Measurements from ENCODE around the gene STAT5A. TPM values are rescaled to one million over a fixed set of nuclear protein-coding genes. Genes with fewer than 3 reads are reported as not detected.
A peak's percentile ranks its signal among the peaks of the same experiment; 100 is the strongest.

STAT5A gene
- total RNA-seq, 4 donors from 2014 or later: 31.9 to 46.1 (median 34.0) TPM

GRCh38 chr17:42246515-42246914 lies 41.8 kb upstream of the STAT5A start:
- H3K36me3 ChIP-seq: no peaks in the 10 kb centered on the region
- peak overlapping the region in 1 of 3 donors; percentile 34 for H3K27ac ChIP-seq
- no peaks in the 10 kb centered on the region for H3K27me3 ChIP-seq
- 84 to 88% methylated on average over 7 of the region's 7 CpGs for WGBS, 2 donors
- intact Hi-C loops (cut with DNase I): no loop called here
- DNase-seq: no peak
- H3K4me1 ChIP-seq: peaks cover 14 to 32% of the 10 kb centered on the region in 2 donors
- TF ChIP-seq CTCF (IDR thresholded peaks at IDR 0.05) (no peak), POLR2A (IDR thresholded peaks at IDR 0.05) (no peak)
- no peak overlapping the region for H3K4me3 ChIP-seq (replicated peaks in 1 of 3)
- no peaks in the 10 kb centered on the region for H3K9me3 ChIP-seq

- Histone ChIP-seq H3K4me3 (replicated peaks in 1 of 3) (no peak overlapping the region), H3K4me1 (peaks cover 14 to 27% of the 10 kb centered on the region in 2 donors), H3K9me3 (no peaks in the 10 kb centered on the region), H3K27me3 (no peaks in the 10 kb centered on the region), H3K36me3 (no peaks in the 10 kb centered on the region), H3K27ac (peak overlapping the region in 2 of 3 donors; percentile 71 to 88)
- no peak for DNase-seq
- no peak for TF ChIP-seq CTCF (IDR thresholded peaks at IDR 0.05)
- TF ChIP-seq POLR2A (IDR thresholded peaks at IDR 0.05): no peak
- WGBS, 2 donors: 97% methylated on average over 5 of the region's 5 CpGs
- intact Hi-C loops (cut with DNase I): no loop called here
Observed at GRCh38 chr17:42247734-42248133, 40.6 kb upstream of the STAT5A start.

GRCh38 chr17:42248351-42249179 lies 39.7 kb upstream of the STAT5A start:
- DNase-seq: peak; percentile 78 to 83
- H3K4me1 ChIP-seq: peaks cover 9 to 20% of the 10 kb centered on the region in 2 donors
- no peaks in the 10 kb centered on the region for H3K9me3 ChIP-seq
- intact Hi-C loops (cut with DNase I): no loop called here
- peak overlapping the region in 1 of 3 donors; percentile 10 for H3K4me3 ChIP-seq (replicated peaks in 1 of 3)
- no peaks in the 10 kb centered on the region for H3K27me3 ChIP-seq
- no peaks in the 10 kb centered on the region for H3K36me3 ChIP-seq
- TF ChIP-seq POLR2A (IDR thresholded peaks at IDR 0.05): peak in 1 of 2 donors; percentile 74
- no peak for TF ChIP-seq CTCF (IDR thresholded peaks at IDR 0.05)
- peak overlapping the region; percentile 71 to 93 (median 88) for H3K27ac ChIP-seq
- 9 to 10% methylated on average over 13 of the region's 13 CpGs for WGBS, 2 donors

GRCh38 chr17:42249681-42250446 lies 38.4 kb upstream of the STAT5A start:
- no peak for DNase-seq
- Histone ChIP-seq H3K9me3 (no peaks in the 10 kb centered on the region), H3K27me3 (no peaks in the 10 kb centered on the region), H3K4me3 (replicated peaks in 1 of 3) (no peak overlapping the region), H3K4me1 (peaks cover 14 to 21% of the 10 kb centered on the region in 2 donors), H3K36me3 (no peaks in the 10 kb centered on the region), H3K27ac (peak overlapping the region in 2 of 3 donors; percentile 71 to 88)
- intact Hi-C loops (cut with DNase I): no loop called here
- TF ChIP-seq CTCF (IDR thresholded peaks at IDR 0.05) (no peak), POLR2A (IDR thresholded peaks at IDR 0.05) (no peak)
- 86 to 89% methylated on average over 14 of the region's 14 CpGs for WGBS, 2 donors

Measured in thyroid gland (tissue), 4 donors.